Sciatic nerve (tissue), 2 donors: Measurements from ENCODE around the gene CEP162. TPM values are rescaled to one million over a fixed set of nuclear protein-coding genes. Genes with fewer than 3 reads are reported as not detected.

Source experiments
- ATAC-seq: fragments of 200-7000 bp; cut with Tn5 transposase; one replicate; pipeline ENCODE4 v1.9.1; 2020; ENCODE audit warnings: mild to moderate bottlenecking, moderate library complexity
- DNase-seq: peaks from one replicate; pipeline ENCODE4 v3.0.0-alpha.2; 2020; ENCODE audit warnings: low spot score
- intact Hi-C: fragments of 100-400 bp; cut with DNase I; formaldehyde crosslinking; loops from one replicate; pipeline ENCODE4 v1.14.2; 2022
- total RNA-seq: library from RNA; stranded (reverse); fragmentation: NEBNext Ultra II Directional; extraction: Animal tissue kit (Norgen Biotek cat#: 25700); gene quantifications from one replicate; pipeline ENCODE4 v1.2.1, GENCODE V29; 2021
- donor health status: DM: no; HTN: no; CAD: no.
- donor health status: DM: no; HTN: no; CAD: no.

Gene CEP162, protein sequence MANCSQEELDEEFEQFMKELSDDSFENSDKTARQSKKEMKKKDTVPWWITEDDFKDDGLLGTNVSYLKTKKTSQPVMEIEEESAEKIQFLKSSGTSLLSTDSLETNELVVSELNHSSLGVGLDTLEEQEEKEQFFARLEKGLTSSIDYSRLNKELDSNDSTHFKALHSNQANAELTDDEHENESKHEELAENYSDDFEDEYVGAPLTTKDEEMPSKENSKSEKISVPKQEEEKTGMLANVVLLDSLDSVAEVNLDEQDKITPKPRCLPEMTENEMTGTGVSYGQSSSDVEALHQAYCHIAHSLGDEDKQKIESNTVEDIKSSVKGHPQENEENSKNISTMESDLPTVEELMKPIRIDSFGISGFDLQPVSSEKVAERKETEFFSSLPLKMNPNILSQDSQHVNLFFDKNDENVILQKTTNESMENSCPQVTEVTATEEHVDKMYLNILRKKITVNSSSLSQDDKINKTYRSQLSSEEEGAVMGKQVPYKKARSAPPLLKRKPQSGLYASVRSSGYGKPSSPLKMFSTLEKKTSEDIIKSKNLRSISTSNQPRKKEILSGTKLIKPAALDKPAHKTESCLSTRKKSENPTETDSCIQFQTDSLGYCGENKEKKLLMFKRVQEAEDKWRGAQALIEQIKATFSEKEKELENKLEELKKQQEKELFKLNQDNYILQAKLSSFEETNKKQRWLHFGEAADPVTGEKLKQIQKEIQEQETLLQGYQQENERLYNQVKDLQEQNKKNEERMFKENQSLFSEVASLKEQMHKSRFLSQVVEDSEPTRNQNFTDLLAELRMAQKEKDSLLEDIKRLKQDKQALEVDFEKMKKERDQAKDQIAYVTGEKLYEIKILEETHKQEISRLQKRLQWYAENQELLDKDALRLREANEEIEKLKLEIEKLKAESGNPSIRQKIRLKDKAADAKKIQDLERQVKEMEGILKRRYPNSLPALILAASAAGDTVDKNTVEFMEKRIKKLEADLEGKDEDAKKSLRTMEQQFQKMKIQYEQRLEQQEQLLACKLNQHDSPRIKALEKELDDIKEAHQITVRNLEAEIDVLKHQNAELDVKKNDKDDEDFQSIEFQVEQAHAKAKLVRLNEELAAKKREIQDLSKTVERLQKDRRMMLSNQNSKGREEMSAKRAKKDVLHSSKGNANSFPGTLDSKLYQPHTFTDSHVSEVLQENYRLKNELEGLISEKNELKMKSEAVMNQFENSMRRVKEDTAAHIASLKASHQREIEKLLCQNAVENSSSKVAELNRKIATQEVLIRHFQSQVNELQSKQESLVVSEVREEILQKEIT (N-terminal part only)
- 17.0 TPM for total RNA-seq

DNA sequence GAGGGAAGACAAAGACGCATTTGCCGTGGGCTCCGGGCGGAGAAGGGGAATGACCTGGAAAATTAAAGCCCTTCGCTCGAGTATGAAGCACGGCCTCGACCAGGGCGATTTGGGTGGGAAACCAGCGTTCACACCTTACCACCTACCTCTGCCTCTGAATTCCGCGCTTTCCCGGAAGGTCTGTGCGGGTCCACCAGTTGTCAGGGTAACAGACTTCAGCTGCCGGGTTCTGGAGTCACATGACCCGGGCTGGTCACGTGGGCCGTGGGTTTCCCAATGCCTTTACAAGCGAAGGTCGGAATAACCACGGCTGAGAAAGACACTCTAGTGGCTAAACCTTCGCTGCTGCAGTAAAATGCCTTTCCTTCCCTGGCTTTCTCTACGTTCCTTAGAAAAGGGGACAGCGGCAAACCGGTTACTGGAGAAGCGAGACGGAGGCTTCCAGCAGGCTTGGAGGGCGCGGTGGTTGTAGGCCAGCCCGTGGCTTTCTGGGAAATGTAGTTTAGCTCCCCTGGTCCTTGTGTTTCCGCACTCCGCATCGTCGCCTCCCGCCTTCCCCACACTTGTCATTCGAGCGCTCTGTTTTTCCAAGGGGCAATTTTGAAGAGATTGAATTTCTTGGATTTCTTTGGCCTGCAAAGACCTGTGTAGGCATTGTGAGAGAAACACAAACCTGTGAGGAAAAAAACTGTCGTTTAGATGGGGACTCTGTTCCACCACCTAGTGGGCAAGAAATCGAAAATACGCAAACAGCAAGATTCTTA lies at the start of gene CEP162:
Gene CEP162 (minus strand): TSS at position 210 of the 764 bp plus-strand sequence. CDS start 1,250 bp downstream, outside the sequence.
- DNase-seq (peak; percentile 96), ATAC-seq (peak; percentile 98)
- intact Hi-C loops, result loop anchor here (5.0 kb wide), 1 partner anchor 340 kb away; no protein-coding TSS in a partner anchor

DNA sequence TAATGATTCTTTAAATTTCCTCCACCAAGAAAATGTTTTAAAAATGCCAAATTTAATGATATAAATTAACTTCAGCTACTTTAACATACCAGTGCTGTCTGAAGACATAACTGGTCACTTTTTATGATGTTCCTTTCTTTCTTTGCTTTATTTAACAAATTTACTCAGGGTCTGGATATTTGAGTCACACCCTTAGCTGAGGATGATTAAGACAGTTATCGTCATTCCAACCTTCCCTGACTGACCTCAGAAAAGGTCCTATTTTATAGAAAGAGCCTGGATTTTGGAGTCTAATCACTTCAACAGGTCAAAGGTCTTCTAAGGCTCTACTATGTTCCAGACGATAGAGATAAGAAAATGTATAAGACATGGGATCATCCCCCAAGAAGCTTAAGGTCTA lies 47.4 kb upstream of the CEP162 start:
- ATAC-seq (no peak), DNase-seq (no peak)
- intact Hi-C loops, result no loop called here

DNA sequence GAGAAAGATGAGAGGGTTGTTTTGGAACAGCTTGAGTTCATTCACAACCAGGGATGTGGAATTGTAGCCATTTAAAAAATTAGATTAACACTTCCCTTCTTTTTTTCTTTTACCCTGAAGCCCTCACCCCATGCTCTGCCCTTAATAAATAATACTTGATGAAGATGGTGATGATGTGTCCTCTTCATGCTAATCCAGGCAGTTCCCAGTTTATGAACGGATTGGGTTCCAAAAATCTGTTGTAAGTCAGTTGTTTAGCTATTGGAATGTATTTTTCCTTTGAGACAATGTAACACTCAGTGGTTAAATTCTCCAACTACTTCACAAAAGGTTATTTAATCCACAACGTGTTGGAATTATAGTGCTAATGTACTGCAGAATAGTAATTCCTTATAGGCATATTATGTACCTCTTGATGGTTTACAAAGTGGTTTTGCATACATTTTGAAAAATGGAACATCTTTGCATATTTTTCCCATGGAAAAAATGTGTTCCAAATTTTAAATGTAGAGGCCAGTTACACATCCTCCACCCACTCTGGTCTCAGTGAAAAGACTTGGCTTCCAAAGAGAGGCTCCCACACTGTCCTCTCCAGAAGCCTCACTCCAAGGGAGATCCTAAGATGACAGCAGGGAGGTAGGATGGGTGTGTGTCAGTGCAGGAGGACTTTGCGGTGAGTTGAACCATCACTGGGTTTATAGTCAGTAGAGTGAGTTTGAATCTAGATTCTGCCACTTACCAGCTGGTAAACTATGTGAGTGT lies 45.8 kb upstream of the CEP162 start:
- DNase-seq, result no peak
- no peak for ATAC-seq
- intact Hi-C loops, result no loop called here

DNA sequence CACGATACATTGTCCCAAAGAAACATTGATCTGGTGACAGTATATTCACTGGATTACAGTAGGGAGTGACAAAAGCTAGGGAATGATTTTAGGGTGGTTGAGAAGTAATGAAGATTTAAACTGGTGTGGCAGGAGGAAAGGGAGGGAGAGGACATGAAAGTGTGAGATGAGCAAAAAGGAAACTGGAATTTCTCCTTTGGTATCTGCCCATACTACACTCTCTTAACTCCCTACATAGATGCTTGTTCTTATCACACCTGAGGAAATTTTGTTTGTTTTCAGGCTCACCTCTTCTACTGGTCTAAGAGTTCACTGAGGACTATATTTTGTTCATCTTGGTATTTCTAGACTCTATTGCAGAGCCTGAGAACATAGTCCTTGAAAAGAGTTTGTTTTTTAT lies 44.9 kb upstream of the CEP162 start:
- DNase-seq (no peak), ATAC-seq (no peak)
- intact Hi-C loops, result no loop called here

DNA sequence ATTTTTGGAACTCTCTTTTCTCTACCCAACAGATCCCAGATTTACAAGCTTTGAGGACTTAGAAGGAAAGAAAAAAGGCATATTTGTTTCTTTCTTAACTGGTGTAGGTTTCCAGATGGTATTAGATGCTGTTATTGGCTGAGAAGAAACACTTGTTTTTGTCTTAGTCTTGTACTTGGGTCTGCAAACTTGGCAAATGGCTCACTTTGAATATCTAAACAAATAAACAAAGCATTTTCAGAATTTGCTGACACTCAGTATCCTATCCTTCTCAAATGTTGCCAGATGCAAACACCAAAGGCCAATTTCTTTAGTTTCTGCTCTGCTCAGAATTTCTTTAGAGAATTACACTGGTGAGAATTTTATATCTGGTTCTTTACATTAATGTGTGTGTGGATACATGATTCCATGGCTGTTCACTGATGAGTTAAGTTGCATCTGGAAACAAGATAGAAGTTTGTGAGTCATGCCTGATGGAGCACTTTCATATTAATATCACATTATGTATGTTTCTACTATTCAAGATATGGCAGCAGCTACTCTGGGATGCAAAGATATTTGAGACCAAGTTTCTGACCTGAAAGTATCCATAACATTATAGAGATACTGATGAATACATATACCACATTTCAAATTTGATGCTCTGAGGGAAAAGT lies 43.7 kb upstream of the CEP162 start:
- intact Hi-C loops, result no loop called here
- DNase-seq, result no peak
- no peak for ATAC-seq

DNA sequence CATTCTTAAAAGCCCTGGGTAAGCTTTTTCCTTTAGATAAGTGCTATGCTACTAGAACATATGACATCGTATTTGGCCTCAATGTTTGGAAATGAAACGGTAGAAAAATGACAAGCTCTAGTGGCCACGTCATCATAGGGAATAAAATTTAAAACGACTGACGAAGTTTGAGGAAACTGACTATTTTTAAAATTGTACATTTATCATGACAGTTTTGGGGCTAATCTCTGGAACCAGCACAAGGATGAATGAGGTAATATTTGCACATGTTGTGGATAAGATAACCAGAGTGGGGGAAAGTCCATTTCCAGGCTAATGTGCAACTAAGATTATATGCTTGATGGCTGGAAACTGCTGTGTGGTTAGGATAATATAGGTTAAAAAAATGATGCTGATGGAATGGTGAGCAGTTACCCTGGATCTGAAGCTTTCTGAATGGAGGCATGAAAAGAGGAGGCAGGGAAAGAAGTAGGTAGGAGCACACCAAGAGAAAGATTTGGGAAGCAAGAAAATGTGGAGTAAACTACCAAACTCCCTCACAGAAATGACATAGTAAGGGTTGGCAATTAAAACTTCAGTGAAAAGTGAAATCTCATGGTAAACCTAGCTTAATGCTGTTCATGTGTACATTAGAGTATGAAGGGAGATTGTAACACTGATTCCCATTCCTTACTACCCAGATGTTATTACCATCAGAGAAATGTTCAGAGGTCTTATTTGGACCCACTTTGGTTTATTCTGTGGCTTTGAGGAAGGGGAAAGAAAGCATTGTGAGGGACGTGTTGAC lies 42.7 kb upstream of the CEP162 start:
- ATAC-seq, result peak; percentile 10

DNA sequence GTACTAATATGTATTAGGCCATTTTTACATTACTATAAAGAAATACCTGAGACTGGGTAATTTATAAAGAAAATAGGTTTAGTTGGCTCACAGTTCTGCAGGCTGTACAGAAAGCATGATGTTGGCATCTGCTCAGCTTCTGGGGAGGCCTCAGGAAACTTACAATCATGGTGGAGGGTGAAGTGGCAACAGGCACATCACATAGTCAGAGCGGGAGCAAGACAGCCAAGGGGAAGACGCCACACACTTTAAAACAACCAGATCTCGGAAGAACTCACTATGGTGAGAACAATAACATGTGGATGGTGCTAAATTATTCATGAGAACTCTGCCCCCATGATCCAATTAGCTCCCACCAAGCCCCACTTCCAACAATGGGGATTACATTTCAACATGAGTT lies 41.3 kb upstream of the CEP162 start:
- ATAC-seq, result no peak
- intact Hi-C loops, result no loop called here
- DNase-seq, result no peak

More for the DNA sequence above, 42.7 kb upstream of the CEP162 start:
- intact Hi-C loops, result no loop called here
- no peak for DNase-seq

DNA sequence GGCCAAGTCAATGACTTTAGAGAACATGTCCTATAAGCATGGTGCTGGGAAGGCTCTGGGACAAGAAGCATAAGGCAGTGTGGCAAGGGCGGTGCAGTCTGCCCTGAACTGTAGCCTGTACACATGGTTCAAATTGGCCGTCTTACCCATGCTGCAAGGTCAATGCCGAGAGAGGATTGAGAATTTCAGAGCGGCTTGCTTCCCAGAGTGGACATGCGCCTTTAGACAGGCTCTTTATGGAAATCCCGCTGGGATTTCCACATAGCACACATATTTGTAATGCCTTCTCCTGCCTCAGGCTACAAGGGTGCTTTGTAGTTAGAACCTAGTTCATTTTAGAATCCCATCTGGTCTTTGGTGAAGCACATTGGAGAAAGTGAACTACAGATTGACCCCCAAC lies 36.1 kb upstream of the CEP162 start:
- intact Hi-C loops, result no loop called here
- ATAC-seq (peak; percentile 15), DNase-seq (no peak)

DNA sequence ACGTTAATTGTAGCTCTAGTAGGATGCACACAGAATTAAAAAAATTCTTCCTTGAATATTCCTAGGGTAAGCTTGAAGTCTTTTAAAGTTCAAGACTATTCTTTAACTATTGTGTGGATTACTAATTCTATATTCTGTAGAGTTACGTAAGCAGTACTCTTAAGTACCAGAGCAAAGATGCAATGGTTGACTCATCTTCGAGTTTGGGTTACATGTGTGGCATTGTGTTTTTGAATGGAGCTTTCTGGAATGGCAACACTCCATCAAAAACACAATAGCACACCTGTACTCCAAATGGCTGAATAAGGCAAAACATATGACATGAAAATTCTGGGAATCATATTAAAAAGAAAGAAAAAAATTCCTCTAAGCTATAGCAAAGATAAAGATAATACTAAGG lies 33.5 kb upstream of the CEP162 start:
- ATAC-seq, result no peak
- intact Hi-C loops, result no loop called here
- no peak for DNase-seq

DNA sequence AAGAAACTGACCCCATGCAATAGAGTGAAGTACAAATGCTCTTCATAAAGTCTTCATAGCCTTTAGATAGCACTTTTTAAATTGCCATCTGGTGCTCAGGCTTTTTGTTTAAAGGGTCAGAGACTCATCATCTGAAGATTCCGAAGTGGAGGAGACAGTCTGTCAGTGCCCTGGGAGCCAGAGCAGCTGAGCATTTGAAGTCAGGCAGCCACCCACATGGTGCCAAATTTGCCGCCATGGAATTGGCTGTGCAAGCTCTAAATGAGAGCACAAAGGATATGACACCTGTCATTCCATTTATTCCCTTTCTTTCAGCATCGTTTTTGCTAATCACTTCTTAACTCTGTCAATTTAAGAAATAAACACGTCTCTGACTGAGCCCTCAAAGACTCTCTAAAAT lies 32.8 kb upstream of the CEP162 start:
- no peak for ATAC-seq
- intact Hi-C loops, result no loop called here
- DNase-seq, result no peak

DNA sequence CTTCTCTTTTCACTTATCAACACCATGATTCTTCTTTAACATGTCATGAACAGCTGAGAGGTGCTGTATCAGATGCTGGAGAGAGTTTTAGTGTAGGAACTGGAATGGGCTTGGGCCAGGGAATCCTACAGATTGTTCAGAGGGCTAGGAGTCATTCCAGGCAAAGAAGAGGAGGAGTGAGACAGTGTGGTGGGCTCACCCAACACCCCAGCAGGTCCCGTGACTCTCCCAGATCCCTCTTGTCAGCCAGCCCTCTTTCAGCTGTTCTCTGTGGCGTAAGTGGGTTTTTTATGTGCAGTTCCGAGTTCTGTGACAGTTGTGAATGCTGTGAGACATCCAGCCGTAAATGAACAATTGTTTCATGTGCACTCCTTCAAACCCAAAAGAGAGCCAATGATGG lies 31.4 kb upstream of the CEP162 start:
- intact Hi-C loops, result no loop called here
- DNase-seq (no peak), ATAC-seq (peak; percentile 54)

DNA sequence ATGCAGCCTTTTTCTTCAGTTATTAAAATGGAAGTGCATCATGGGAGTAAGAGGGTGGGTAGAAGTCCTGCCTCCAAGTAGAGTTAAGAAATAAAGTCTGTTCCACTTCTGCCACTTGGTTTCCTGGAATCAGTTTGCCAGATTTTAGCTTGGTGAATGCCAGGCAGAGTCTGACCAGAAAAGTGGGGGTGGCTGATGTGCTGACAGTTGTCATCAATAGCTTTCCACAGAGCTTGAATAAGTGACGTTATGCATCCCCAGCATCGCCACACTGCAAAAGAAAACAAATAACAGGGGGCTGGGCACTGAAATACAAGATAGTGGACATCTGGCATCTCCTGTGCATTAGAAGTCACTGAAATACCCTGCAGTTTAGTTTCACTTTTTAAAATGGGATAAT lies 30.8 kb upstream of the CEP162 start:
- intact Hi-C loops, result no loop called here
- DNase-seq (no peak), ATAC-seq (peak; percentile 50)

DNA sequence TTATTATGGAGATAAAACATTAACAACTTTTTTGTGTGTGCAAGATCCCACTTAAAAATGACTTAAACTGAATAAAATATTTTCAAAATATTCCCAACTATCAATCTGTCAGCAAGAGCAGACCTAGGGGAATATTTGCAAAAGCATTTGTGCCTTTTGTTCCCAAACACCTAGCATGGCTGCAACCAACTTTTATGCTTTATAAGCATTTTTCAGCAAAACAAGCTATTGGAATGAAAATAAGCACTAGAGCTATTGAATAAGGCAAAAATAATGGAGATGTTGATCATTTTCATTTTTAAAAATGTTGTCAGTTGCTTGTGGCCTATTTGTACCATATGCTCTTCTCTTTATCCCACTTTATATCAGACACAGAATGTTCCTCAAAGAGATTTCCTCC lies 28.2 kb upstream of the CEP162 start:
- DNase-seq, result no peak
- intact Hi-C loops, result no loop called here
- ATAC-seq, result no peak

DNA sequence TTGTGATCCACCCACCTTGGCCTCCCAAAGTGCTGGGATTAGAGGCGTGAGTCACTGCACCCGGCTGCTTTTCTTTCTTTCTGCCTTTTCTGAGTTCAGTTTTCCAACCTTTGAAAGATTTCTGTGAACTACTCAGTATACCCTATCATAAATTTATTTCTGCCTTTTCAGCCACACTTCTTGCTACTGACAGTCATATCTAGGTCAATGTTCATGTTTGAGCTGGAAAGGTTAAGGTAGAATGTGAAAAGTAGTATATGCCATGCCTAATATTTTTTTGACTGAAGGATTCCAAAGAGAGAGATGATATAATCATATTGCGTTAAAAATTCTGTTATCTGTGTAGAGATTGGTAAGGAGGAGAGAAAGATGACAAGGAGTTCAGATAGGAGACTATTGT lies 25.9 kb upstream of the CEP162 start:
- no peak for ATAC-seq
- DNase-seq, result no peak
- intact Hi-C loops, result no loop called here

DNA sequence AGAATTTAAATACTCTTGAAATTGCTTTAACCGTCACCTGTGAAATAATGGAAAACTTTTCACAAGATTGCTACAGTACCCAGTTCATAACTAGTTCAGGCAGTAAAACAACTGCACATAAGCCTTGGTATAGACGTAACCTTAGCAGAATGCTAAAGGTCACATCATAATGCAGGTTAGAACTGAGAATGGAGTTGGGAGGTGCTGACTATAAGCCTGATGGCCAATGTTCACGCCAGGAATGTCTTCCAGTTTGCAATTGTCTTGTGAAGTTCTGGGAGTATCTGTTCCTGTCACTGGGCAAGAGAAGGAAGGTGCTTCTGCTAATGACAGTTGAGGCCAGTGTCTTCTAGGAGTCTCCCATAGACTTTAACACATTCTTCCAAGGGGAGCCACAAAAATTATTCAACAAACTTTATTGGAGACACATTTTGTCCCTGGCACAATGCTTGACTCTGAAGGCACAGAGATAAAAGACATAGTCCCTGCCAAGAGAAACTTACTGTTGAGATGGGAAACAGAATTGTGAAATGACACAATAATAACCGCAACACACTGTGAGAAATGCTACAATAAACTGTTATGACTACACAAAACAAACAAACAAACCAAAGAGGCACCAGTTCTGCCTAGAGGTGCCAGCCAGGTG lies 24.6 kb upstream of the CEP162 start:
- ATAC-seq, result no peak
- intact Hi-C loops, result no loop called here
- no peak for DNase-seq

DNA sequence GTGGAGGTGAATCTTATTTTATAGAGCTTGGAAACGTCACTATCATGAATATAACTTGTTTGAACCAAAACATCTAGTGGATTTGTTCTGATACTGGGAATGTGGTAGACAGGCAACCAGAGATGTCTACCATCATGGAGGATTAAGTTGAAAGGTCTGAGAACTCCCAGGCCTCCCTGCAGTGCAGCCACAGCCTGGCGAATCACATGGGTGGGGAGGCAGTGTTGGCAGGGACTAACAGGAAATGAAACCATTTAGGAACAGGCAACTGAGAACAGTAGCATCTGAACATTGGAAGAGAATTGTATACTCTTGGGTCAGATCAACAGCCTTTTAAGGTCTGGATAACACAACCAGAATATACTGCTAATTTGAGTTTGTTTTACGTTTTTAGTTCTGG lies 22.3 kb upstream of the CEP162 start:
- intact Hi-C loops, result no loop called here
- no peak for ATAC-seq
- no peak for DNase-seq
